Activated CD4-positive, alpha-beta T cell treated with anti-CD3 and anti-CD28 coated beads, Interleukin-2, amount 50 U/mL, for 24 hours (primary cell): ENCODE measurements around the gene GALNS.

Experiments used
- DNase-seq, 2 donors: peaks; one replicate each; pipeline ENCODE4 v3.0.0-alpha.2; 2020; ENCODE audit warnings: low read depth in 1 of 2, low spot score in 1 of 2

Gene GALNS

GRCh38 chr16:88787579-88788314, 69.0 kb downstream of the GALNS start:
- DNase-seq = no peak

GRCh38 chr16:88785106-88785924, 71.4 kb downstream of the GALNS start, which contains the start of gene PIEZO1:
Gene PIEZO1, minus strand, starts transcription at chr16:88785220. Its CDS starts 256 bp downstream, at chr16:88784964.
- peak; percentile 68 to 69 for DNase-seq

GRCh38 chr16:88784856-88785105, 72.0 kb downstream of the GALNS start:
- DNase-seq = no peak

GRCh38 chr16:88784074-88784855, 72.5 kb downstream of the GALNS start:
- no peak for DNase-seq

- no peak for DNase-seq
Measured at GRCh38 chr16:88783391-88784073, 73.2 kb downstream of the GALNS start.

- DNase-seq = peak; percentile 65 to 79
Measured at GRCh38 chr16:88782454-88783390, 74.0 kb downstream of the GALNS start.

- peak in 1 of 2 donors; percentile 69 for DNase-seq
Measured at GRCh38 chr16:88781140-88782077, 75.3 kb downstream of the GALNS start.

- DNase-seq = no peak
Measured at GRCh38 chr16:88780142-88781062, 76.3 kb downstream of the GALNS start.

GRCh38 chr16:88779406-88780141, 77.2 kb downstream of the GALNS start:
- DNase-seq = no peak

GRCh38 chr16:88778541-88779065, 78.1 kb downstream of the GALNS start:
- DNase-seq = no peak

- no peak for DNase-seq
Measured at GRCh38 chr16:88778271-88778525, 78.5 kb downstream of the GALNS start.

GRCh38 chr16:88777471-88778270, 79.1 kb downstream of the GALNS start:
- DNase-seq = no peak

GRCh38 chr16:88775825-88776224, 80.9 kb downstream of the GALNS start:
- DNase-seq = no peak

- no peak for DNase-seq
Measured at GRCh38 chr16:88774544-88775393, 82.0 kb downstream of the GALNS start.

GRCh38 chr16:88773812-88774291, 82.9 kb downstream of the GALNS start:
- no peak for DNase-seq
